Myocyte (in vitro differentiated cells): ENCODE data around the gene ZBED4. TPM values are rescaled to one million over a fixed set of nuclear protein-coding genes. Genes with fewer than 3 reads are reported as not detected.

Source experiments
- DNase-seq: peaks from one replicate; pipeline ENCODE4 v3.0.0-alpha.2; 2012; ENCODE audit warnings: low read depth
- total RNA-seq: library from RNA; depleted of rRNA; stranded (reverse); fragments of >200 nt; gene quantifications from 2 replicates; pipeline ENCODE4 v1.2.3, GENCODE V29; 2014

ZBED4 gene
- total RNA-seq, 1 donor from 2014 or later: 15.3 TPM

GRCh38 chr22:49878206-49878605, 24.6 kb downstream of the ZBED4 start:
- DNase-seq: peak; percentile 61

GRCh38 chr22:49879871-49880270, 26.2 kb downstream of the ZBED4 start:
- no peak for DNase-seq

- no peak for DNase-seq
These were observed 26.6 kb downstream of the ZBED4 start for GRCh38 chr22:49880281-49880680.

- no peak for DNase-seq
These were observed 28.2 kb downstream of the ZBED4 start for GRCh38 chr22:49881856-49882255.

GRCh38 chr22:49882519-49883293, 29.1 kb downstream of the ZBED4 start:
- DNase-seq: no peak

GRCh38 chr22:49883294-49883640, 29.6 kb downstream of the ZBED4 start:
- no peak for DNase-seq

- no peak for DNase-seq
These were observed 30.4 kb downstream of the ZBED4 start for GRCh38 chr22:49884075-49884474.

GRCh38 chr22:49884503-49885260, 31.0 kb downstream of the ZBED4 start:
- no peak for DNase-seq

- no peak for DNase-seq
These were observed 31.6 kb downstream of the ZBED4 start for GRCh38 chr22:49885281-49885680.

GRCh38 chr22:49885881-49886280, 32.2 kb downstream of the ZBED4 start:
- no peak for DNase-seq

GRCh38 chr22:49886346-49887063, 32.9 kb downstream of the ZBED4 start:
- no peak for DNase-seq

- DNase-seq: no peak
These were observed 33.4 kb downstream of the ZBED4 start for GRCh38 chr22:49887064-49887451.

- no peak for DNase-seq
These were observed 34.1 kb downstream of the ZBED4 start for GRCh38 chr22:49887702-49888101.

- no peak for DNase-seq
These were observed 35.4 kb downstream of the ZBED4 start for GRCh38 chr22:49889071-49889470.

GRCh38 chr22:49892226-49892899, 38.7 kb downstream of the ZBED4 start:
- DNase-seq: peak; percentile 59

GRCh38 chr22:49893025-49893424, 39.4 kb downstream of the ZBED4 start:
- DNase-seq: no peak

GRCh38 chr22:49894322-49895054, 40.8 kb downstream of the ZBED4 start:
- DNase-seq: no peak

- no peak for DNase-seq
These were observed 42.6 kb downstream of the ZBED4 start for GRCh38 chr22:49896201-49896600.

GRCh38 chr22:49897015-49897684, 43.5 kb downstream of the ZBED4 start:
- DNase-seq: no peak

- DNase-seq: no peak
These were observed 45.9 kb downstream of the ZBED4 start for GRCh38 chr22:49899530-49899929.
